Right lobe of liver (tissue), 6 donors: ENCODE measurements around the gene RABEP1. TPM values are rescaled to one million over a fixed set of nuclear protein-coding genes. Genes with fewer than 3 reads are reported as not detected.

Source experiments
- ATAC-seq, 4 donors: fragments of 200-7000 bp; cut with Tn5 transposase; one replicate each; pipeline ENCODE4 v1.9.1; 2020; ENCODE audit warnings: mild to moderate bottlenecking in 4 of 4, moderate library complexity in 4 of 4
- DNase-seq, 3 donors: peaks; one replicate each; pipeline ENCODE4 v3.0.0-alpha.2; 2020
- H3K27ac ChIP-seq, 3 donors: fragments of 200-600 bp; one replicate each; pipeline ENCODE4 v1.8.0; 2022
- H3K27me3 ChIP-seq, 2 donors: fragments of 200-600 bp; one replicate each; pipeline ENCODE4 v1.8.0; 2022
- H3K36me3 ChIP-seq, 4 donors: fragments of 200-600 bp; sonication (generic) in 1 of 4; one replicate each; pipeline versions ENCODE4 v1.5.1 to v1.8.0; 2017 to 2022; ENCODE audit warnings: control low read depth in 1 of 4
- H3K4me1 ChIP-seq, 4 donors: fragments of 200-600 bp; sonication (generic) in 1 of 4; one replicate each; pipeline versions ENCODE4 v1.5.1 to v1.8.0; 2017 to 2022; ENCODE audit warnings: control low read depth in 1 of 4
- H3K4me3 ChIP-seq, 3 donors: fragments of 200-600 bp; one replicate each; pipeline ENCODE4 v1.8.0; 2022
- H3K9me3 ChIP-seq, 4 donors: fragments of 200-600 bp; sonication (generic) in 1 of 4; one replicate each; pipeline versions ENCODE4 v1.5.1 to v1.8.0; 2017 to 2022; ENCODE audit warnings: control low read depth in 1 of 4
- CTCF ChIP-seq, 4 donors: fragments of 200-600 bp in 3 of 4; fragments of 450-650 bp in 1 of 4; IDR thresholded peaks; one replicate each; pipeline versions ENCODE4 v1.5.1 to v1.8.0; 2016 to 2022; ENCODE audit warnings: antibody characterized with exemption in 4 of 4, mild to moderate bottlenecking in 2 of 4
- POLR2A ChIP-seq: fragments of 450-650 bp; IDR thresholded peaks from one replicate; pipeline ENCODE4 v1.6.1; 2017; ENCODE audit warnings: antibody characterized with exemption, mild to moderate bottlenecking
- WGBS: methylation state at CpG from one replicate; pipeline ENCODE4 v1.1.6; 2018; ENCODE audit warnings: low coverage, low lambda C conversion rate; ENCODE audit not compliant: insufficient coverage; ENCODE audit errors: missing lambda C conversion rate; 5-methylcytosine and 5-hydroxymethylcytosine counted together
- intact Hi-C, 2 donors: fragments of 100-400 bp; cut with DNase I; formaldehyde crosslinking; loops; one replicate each; pipeline versions ENCODE4 v1.11.2 to v1.14.1; 2022
- total RNA-seq, 6 experiments: library from RNA; depleted of rRNA in 2 of 6; stranded (reverse); fragments of >200 nt in 2 of 6; fragmentation: NEBNext Ultra II Directional in 3 of 6; extraction: Animal tissue kit (Norgen Biotek cat#: 25700) in 3 of 6; gene quantifications; one replicate each; pipeline versions ENCODE4 v1.1.0 to v1.2.4, GENCODE V29; 2016 to 2023
- donor health status: DM: no; HTN: yes; CAD: no.
- donor health status: DM: no; HTN: no; CAD: no.
- donor health status: DM: no; HTN: no; CAD: no.
- donor health status: DM: no; HTN: yes; CAD: no.
- donor health status: DM: no; HTN: yes; CAD: no.

RABEP1 gene
- total RNA-seq, 6 experiments from 2014 or later = 15.5 to 25.4 (median 21.1) TPM

- no peak overlapping the region for H3K27ac ChIP-seq
- intact Hi-C loops = no loop called here
- H3K36me3 ChIP-seq = peaks cover 0 to 97% (median 54%) of the 10 kb centered on the region in 4 donors
- H3K27me3 ChIP-seq = no peaks in the 10 kb centered on the region
- 85% methylated on average over 4 of the region's 4 CpGs for WGBS
- no peaks in the 10 kb centered on the region for H3K9me3 ChIP-seq
- TF ChIP-seq POLR2A (no peak), CTCF (IDR thresholded peaks at IDR 0.05) (no peak)
- no peaks in the 10 kb centered on the region for H3K4me1 ChIP-seq
- DNase-seq = no peak
- ATAC-seq = peak in 2 of 4 donors; percentile 13 to 20
- H3K4me3 ChIP-seq = no peak overlapping the region
Observed at GRCh38 chr17:5381542-5381941, 99.5 kb downstream of the RABEP1 start.

GRCh38 chr17:5391678-5392077, 109.6 kb downstream of the RABEP1 start:
- TF ChIP-seq POLR2A (no peak), CTCF (IDR thresholded peaks at IDR 0.05) (no peak)
- H3K9me3 ChIP-seq = no peaks in the 10 kb centered on the region
- DNase-seq (no peak), ATAC-seq (no peak)
- 83% methylated on average over 2 of the region's 5 CpGs for WGBS
- H3K4me1 ChIP-seq = no peaks in the 10 kb centered on the region
- H3K27me3 ChIP-seq = no peaks in the 10 kb centered on the region
- H3K4me3 ChIP-seq = no peak overlapping the region
- peaks cover 24 to 72% (median 52%) of the 10 kb centered on the region in 4 donors for H3K36me3 ChIP-seq
- intact Hi-C loops = no loop called here
- H3K27ac ChIP-seq = no peak overlapping the region

GRCh38 chr17:5396612-5397011, 114.5 kb downstream of the RABEP1 start:
- 72% methylated on average over 2 of the region's 2 CpGs for WGBS
- Histone ChIP-seq H3K9me3 (no peaks in the 10 kb centered on the region), H3K36me3 (peaks cover 14 to 66% (median 40%) of the 10 kb centered on the region in 4 donors), H3K4me3 (no peak overlapping the region), H3K27ac (no peak overlapping the region), H3K4me1 (peaks cover 0 to 8% (median under 1%) of the 10 kb centered on the region in 4 donors), H3K27me3 (no peaks in the 10 kb centered on the region)
- TF ChIP-seq POLR2A = no peak
- no peak for TF ChIP-seq CTCF (IDR thresholded peaks at IDR 0.05)
- no peak for ATAC-seq
- DNase-seq = no peak
- intact Hi-C loops = no loop called here

- Histone ChIP-seq H3K27ac (peak overlapping the region in 1 of 3 donors; percentile 35), H3K27me3 (no peaks in the 10 kb centered on the region), H3K9me3 (no peaks in the 10 kb centered on the region), H3K4me3 (no peak overlapping the region), H3K4me1 (peaks cover 0 to 9% (median 4%) of the 10 kb centered on the region in 4 donors), H3K36me3 (peaks cover 0 to 69% (median 33%) of the 10 kb centered on the region in 4 donors)
- TF ChIP-seq POLR2A = no peak
- TF ChIP-seq CTCF (IDR thresholded peaks at IDR 0.05) = no peak
- DNase-seq (no peak), ATAC-seq (no peak)
- 67% methylated on average over 6 of the region's 6 CpGs for WGBS
- intact Hi-C loops = no loop called here
Observed at GRCh38 chr17:5399767-5400166, 117.7 kb downstream of the RABEP1 start.
